HEK293 (cell line): ENCODE measurements around the gene BIRC5.

Source experiments
- IKZF3 ChIP-seq: fragments of 450-650 bp; IDR thresholded peaks from 2 replicates; pipeline ENCODE4 v1.5.0; 2018; ENCODE audit warnings: missing biosample characterization, mild to moderate bottlenecking, missing genetic modification characterization, moderate library complexity
- PRDM10 ChIP-seq: fragments of 450-650 bp; formaldehyde crosslinking; IDR thresholded peaks from 2 replicates; pipeline ENCODE4 v1.5.1; 2016; ENCODE audit warnings: missing biosample characterization, missing genetic modification characterization
- SETDB1 ChIP-seq: IDR thresholded peaks from one replicate; pipeline ENCODE4 v1.6.1; 2017; ENCODE audit warnings: mild to moderate bottlenecking, low read length, moderate library complexity, mixed read lengths; ENCODE audit not compliant: insufficient read length
- YY1 ChIP-seq: fragments of 450-650 bp; formaldehyde crosslinking; IDR thresholded peaks from 2 replicates; pipeline ENCODE4 v1.5.1; 2018; ENCODE audit warnings: missing biosample characterization, missing genetic modification characterization
- ZNF16 ChIP-seq: fragments of 450-650 bp; formaldehyde crosslinking; IDR thresholded peaks from 2 replicates; pipeline ENCODE4 v1.5.1; 2016; ENCODE audit warnings: low read depth, missing biosample characterization, missing genetic modification characterization
- ZNF239 ChIP-seq: fragments of 450-650 bp; formaldehyde crosslinking; IDR thresholded peaks from 2 replicates; pipeline ENCODE4 v1.5.1; 2016; ENCODE audit warnings: missing biosample characterization, missing genetic modification characterization
- ZNF274 ChIP-seq, 2 experiments: fragments of 200-500 bp in 1 of 2; fragments of 450-650 bp in 1 of 2; sonication (Bioruptor generic) in 1 of 2; formaldehyde crosslinking in 1 of 2; IDR thresholded peaks; 2 replicates each; pipeline versions ENCODE4 v1.5.1 to v1.6.1; 2014 to 2016; ENCODE audit warnings: borderline replicate concordance in 1 of 2, inconsistent platforms in 1 of 2, low read length in 1 of 2, missing biosample characterization in 1 of 2, missing genetic modification characterization in 1 of 2
- ZNF404 ChIP-seq: fragments of 450-650 bp; formaldehyde crosslinking; IDR thresholded peaks from 2 replicates; pipeline ENCODE4 v1.5.1; 2017; ENCODE audit warnings: missing biosample characterization, missing genetic modification characterization
- ZNF530 ChIP-seq: fragments of 450-650 bp; formaldehyde crosslinking; IDR thresholded peaks from 2 replicates; pipeline ENCODE4 v1.5.1; 2016; ENCODE audit warnings: low read depth, missing biosample characterization, missing genetic modification characterization
- TF ChIP-seq, protein P1 (sequence below): fragments of 450-650 bp; formaldehyde crosslinking; IDR thresholded peaks from 2 replicates; pipeline ENCODE4 v1.5.1; 2016; ENCODE audit warnings: missing biosample characterization, missing genetic modification characterization
- TF ChIP-seq, protein P2 (sequence below): sonication (generic); formaldehyde crosslinking; IDR thresholded peaks from 2 replicates; pipeline ENCODE4 v1.8.1; 2022; ENCODE audit warnings: mild to moderate bottlenecking, moderate library complexity, missing genetic modification reagents
- TF ChIP-seq, protein P3 (sequence below): fragments of 450-650 bp; formaldehyde crosslinking; IDR thresholded peaks from 2 replicates; pipeline ENCODE4 v1.5.1; 2017; ENCODE audit warnings: missing biosample characterization, missing genetic modification characterization

DNA sequence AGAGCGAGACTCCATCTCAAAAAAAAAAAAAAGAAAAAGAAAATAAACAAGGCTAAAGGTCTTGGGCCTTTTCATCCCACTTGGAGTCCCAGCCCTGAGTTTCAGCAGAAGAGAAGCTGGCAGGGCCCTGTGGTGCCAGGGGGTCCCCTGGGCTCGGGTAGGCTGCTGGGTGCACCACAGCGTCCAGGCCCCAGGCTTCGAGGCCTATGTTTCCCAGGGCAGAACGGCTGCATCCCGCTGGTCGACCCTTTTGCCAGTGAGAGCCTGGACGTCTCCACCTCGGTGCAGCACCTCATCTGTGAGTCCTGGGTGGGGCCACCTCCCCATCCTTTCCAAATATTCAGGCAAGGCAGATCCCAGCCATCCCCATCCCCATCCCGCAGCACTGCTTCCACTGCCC, 19.6 kb downstream of the BIRC5 start:
- TF ChIP-seq, protein P1, sequence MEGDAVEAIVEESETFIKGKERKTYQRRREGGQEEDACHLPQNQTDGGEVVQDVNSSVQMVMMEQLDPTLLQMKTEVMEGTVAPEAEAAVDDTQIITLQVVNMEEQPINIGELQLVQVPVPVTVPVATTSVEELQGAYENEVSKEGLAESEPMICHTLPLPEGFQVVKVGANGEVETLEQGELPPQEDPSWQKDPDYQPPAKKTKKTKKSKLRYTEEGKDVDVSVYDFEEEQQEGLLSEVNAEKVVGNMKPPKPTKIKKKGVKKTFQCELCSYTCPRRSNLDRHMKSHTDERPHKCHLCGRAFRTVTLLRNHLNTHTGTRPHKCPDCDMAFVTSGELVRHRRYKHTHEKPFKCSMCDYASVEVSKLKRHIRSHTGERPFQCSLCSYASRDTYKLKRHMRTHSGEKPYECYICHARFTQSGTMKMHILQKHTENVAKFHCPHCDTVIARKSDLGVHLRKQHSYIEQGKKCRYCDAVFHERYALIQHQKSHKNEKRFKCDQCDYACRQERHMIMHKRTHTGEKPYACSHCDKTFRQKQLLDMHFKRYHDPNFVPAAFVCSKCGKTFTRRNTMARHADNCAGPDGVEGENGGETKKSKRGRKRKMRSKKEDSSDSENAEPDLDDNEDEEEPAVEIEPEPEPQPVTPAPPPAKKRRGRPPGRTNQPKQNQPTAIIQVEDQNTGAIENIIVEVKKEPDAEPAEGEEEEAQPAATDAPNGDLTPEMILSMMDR, result no peak
- TF ChIP-seq, protein P2, sequence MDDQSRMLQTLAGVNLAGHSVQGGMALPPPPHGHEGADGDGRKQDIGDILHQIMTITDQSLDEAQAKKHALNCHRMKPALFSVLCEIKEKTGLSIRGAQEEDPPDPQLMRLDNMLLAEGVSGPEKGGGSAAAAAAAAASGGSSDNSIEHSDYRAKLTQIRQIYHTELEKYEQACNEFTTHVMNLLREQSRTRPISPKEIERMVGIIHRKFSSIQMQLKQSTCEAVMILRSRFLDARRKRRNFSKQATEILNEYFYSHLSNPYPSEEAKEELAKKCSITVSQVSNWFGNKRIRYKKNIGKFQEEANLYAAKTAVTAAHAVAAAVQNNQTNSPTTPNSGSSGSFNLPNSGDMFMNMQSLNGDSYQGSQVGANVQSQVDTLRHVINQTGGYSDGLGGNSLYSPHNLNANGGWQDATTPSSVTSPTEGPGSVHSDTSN (CRISPR knock-in tag), result no peak
- TF ChIP-seq, protein P3, sequence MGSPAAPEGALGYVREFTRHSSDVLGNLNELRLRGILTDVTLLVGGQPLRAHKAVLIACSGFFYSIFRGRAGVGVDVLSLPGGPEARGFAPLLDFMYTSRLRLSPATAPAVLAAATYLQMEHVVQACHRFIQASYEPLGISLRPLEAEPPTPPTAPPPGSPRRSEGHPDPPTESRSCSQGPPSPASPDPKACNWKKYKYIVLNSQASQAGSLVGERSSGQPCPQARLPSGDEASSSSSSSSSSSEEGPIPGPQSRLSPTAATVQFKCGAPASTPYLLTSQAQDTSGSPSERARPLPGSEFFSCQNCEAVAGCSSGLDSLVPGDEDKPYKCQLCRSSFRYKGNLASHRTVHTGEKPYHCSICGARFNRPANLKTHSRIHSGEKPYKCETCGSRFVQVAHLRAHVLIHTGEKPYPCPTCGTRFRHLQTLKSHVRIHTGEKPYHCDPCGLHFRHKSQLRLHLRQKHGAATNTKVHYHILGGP (tag by site-specific recombination), result no peak
- TF ChIP-seq ZNF274 (IDR thresholded peaks at IDR 0.05; ENCODE audit: low read length), result no peak
- no peak for TF ChIP-seq ZNF274 (tag by site-specific recombination; IDR thresholded peaks at IDR 0.05; ENCODE audit: borderline replicate concordance)
- TF ChIP-seq YY1, result no peak
- TF ChIP-seq IKZF3, result no peak
- TF ChIP-seq ZNF239, result no peak
- no peak for TF ChIP-seq ZNF404 (tag by site-specific recombination)
- no peak for TF ChIP-seq ZNF530 (tag by site-specific recombination)
- no peak for TF ChIP-seq ZNF16 (tag by site-specific recombination)
- TF ChIP-seq SETDB1, result no peak
- TF ChIP-seq PRDM10, result no peak
